K562 (cell line): ENCODE data around the gene CRYBG3. TPM values are rescaled to one million over a fixed set of nuclear protein-coding genes. Genes with fewer than 3 reads are reported as not detected.

Source experiments
- ATAC-seq: fragments of 200-7000 bp; cut with Tn5 transposase; 3 replicates; pipeline ENCODE4 v1.9.1; 2020; ENCODE audit warnings: moderate library complexity
- BruUV-seq: library from RNA; stranded (reverse); fragments of 400-500 nt; replicated peaks from 2 replicates; lab custom pipeline; 2021; lab: Mats Ljungman, UMichigan
- CTCF ChIA-PET: fragments of 300-600 bp; formaldehyde crosslinking; extraction: SDS; loops from one replicate; lab custom pipeline; 2021; ENCODE audit warnings: low intra/inter-chr PET ratio; lab: Yijun Ruan, JAX
- POLR2A ChIA-PET: fragments of 300-600, 350-650 bp; sonication (Branson Sonifier 250); formaldehyde crosslinking; extraction: SDS; loops from one replicate; lab custom pipeline; 2021; ENCODE audit warnings: antibody characterized with exemption, inconsistent platforms; lab: Yijun Ruan, JAX
- DNase-seq, 4 experiments: peaks; one replicate each; pipeline versions ENCODE4 v3.0.0 to v3.0.0-alpha.2; 2011 to 2018; ENCODE audit warnings: low spot score in 3 of 4, mixed read lengths in 3 of 4; ENCODE audit errors: extremely low read depth in 1 of 4
- FAIRE-seq: peaks from 2 replicates; lab custom pipeline; 2011; peaks lifted over from hg19 to GRCh38; lab: Jason Lieb, UNC
- H2AFZ ChIP-seq: 2 replicates; pipeline ENCODE4 v1.6.0; 2011; ENCODE audit warnings: low read depth, low read length, control low read depth, inconsistent platforms
- H3K27ac ChIP-seq: fragments of 200-600 bp; 3 replicates; pipeline ENCODE4 v1.8.0; 2011; ENCODE audit warnings: low read depth, mild to moderate bottlenecking, control low read depth, inconsistent platforms, low read length, moderate library complexity, mixed read lengths; ENCODE audit errors: extremely low read depth
- H3K27me3 ChIP-seq, 2 experiments: fragments of 300-600 bp in 1 of 2; 2 replicates in 1 of 2; 3 replicates in 1 of 2; pipeline versions ENCODE4 v1.6.0 to v1.8.0; 2011; ENCODE audit warnings: inconsistent platforms in 2 of 2, low read length in 2 of 2, mild to moderate bottlenecking in 1 of 2, mixed read lengths in 1 of 2, moderate library complexity in 1 of 2; ENCODE audit not compliant: control insufficient read depth in 2 of 2, insufficient read depth in 2 of 2
- H3K36me3 ChIP-seq: fragments of 300-600 bp; 3 replicates; pipeline ENCODE4 v1.8.0; 2011; ENCODE audit warnings: mild to moderate bottlenecking, low read length, inconsistent platforms; ENCODE audit not compliant: control insufficient read depth, insufficient read depth
- H3K4me1 ChIP-seq, 2 experiments: fragments of 200-600 bp in 1 of 2; replicated peaks in 1 of 2; 2 replicates in 1 of 2; 3 replicates in 1 of 2; pipeline versions ENCODE4 v1.5.1 to v1.8.0; 2011; ENCODE audit warnings: inconsistent platforms in 2 of 2, low read length in 2 of 2, mild to moderate bottlenecking in 1 of 2, mixed read lengths in 1 of 2, moderate library complexity in 1 of 2; ENCODE audit not compliant: control insufficient read depth in 2 of 2, insufficient read depth in 2 of 2
- H3K4me2 ChIP-seq: 2 replicates; pipeline ENCODE4 v1.6.1; 2011; ENCODE audit warnings: low read length, control low read depth, inconsistent platforms, mixed read lengths; ENCODE audit not compliant: insufficient read depth
- H3K4me3 ChIP-seq: fragments of 200-600 bp; sonication (generic), shearing (Covaris generic); 2 replicates; pipeline ENCODE4 v1.5.1; 2016; ENCODE audit warnings: control low read depth, inconsistent platforms
- H3K79me2 ChIP-seq: fragments of 200-600 bp; 3 replicates; pipeline ENCODE4 v1.8.0; 2011; ENCODE audit warnings: low read length, inconsistent platforms; ENCODE audit not compliant: control insufficient read depth, insufficient read depth
- H3K9ac ChIP-seq, 2 experiments: 2 replicates each; pipeline versions ENCODE4 v1.6.0 to v1.6.1; 2011; ENCODE audit warnings: low read depth in 2 of 2, low read length in 2 of 2, control low read depth in 1 of 2, inconsistent platforms in 1 of 2, mild to moderate bottlenecking in 1 of 2, mixed read lengths in 1 of 2; ENCODE audit not compliant: insufficient read depth in 1 of 2
- H3K9me1 ChIP-seq: one replicate; pipeline ENCODE4 v1.6.0; 2011; ENCODE audit warnings: inconsistent platforms, mild to moderate bottlenecking, low read length, moderate library complexity; ENCODE audit not compliant: control insufficient read depth, insufficient read depth
- H3K9me3 ChIP-seq: replicated peaks from 2 replicates; pipeline ENCODE4 v1.5.1; 2011; ENCODE audit warnings: low read depth, low read length, inconsistent platforms; ENCODE audit not compliant: control insufficient read depth, insufficient read depth
- H4K20me1 ChIP-seq: replicated peaks from 2 replicates; pipeline ENCODE4 v1.6.1; 2011; ENCODE audit warnings: low read length, inconsistent platforms, mixed read lengths; ENCODE audit not compliant: control insufficient read depth, insufficient read depth
- ARNT ChIP-seq, 2 experiments: fragments of 450-650 bp; IDR thresholded peaks; 2 replicates each; pipeline ENCODE4 v1.6.1; 2016; ENCODE audit warnings: mild to moderate bottlenecking in 1 of 2
- POLR2G ChIP-seq: fragments of 200-400 bp; formaldehyde crosslinking; IDR thresholded peaks from 2 replicates; pipeline ENCODE4 v1.6.1; 2017; ENCODE audit warnings: low read depth, mild to moderate bottlenecking, antibody characterized with exemption, low read length, moderate library complexity
- RAD21 ChIP-seq, 2 experiments: fragments of 250-450 bp in 1 of 2; fragments of 450-650 bp in 1 of 2; sonication (Bioruptor Pico) in 1 of 2; formaldehyde crosslinking in 1 of 2; IDR thresholded peaks in 1 of 2; conservative IDR thresholded peaks in 1 of 2; 2 replicates each; pipeline versions ENCODE4 v1.4.0 to v1.8.0; 2020 to 2022; ENCODE audit warnings: mild to moderate bottlenecking in 2 of 2, moderate library complexity in 1 of 2
- SRF ChIP-seq, 2 experiments: fragments of 250-450, 450-650 bp in 1 of 2; sonication (Bioruptor Pico) in 1 of 2; sonication (generic) in 1 of 2; formaldehyde crosslinking; IDR thresholded peaks; 2 replicates each; pipeline versions ENCODE4 v1.5.0 to v1.5.1; 2020 to 2022; ENCODE audit warnings: mild to moderate bottlenecking in 1 of 2, missing genetic modification reagents in 1 of 2
- TCF7 ChIP-seq: sonication (generic); IDR thresholded peaks from 2 replicates; pipeline ENCODE4 v1.6.1; 2016; ENCODE audit warnings: antibody characterized with exemption, borderline replicate concordance
- TGIF2 ChIP-seq: sonication (generic); formaldehyde crosslinking; IDR thresholded peaks from 2 replicates; pipeline ENCODE4 v1.8.1; 2022; ENCODE audit warnings: mild to moderate bottlenecking, missing genetic modification reagents, moderate library complexity
- WGBS: fragments of 100-300 bp; shearing (Covaris generic); methylation state at CpG from one replicate; pipeline ENCODE4 v1.1.6; 2016; ENCODE audit warnings: low coverage, mixed read lengths; ENCODE audit not compliant: insufficient coverage; ENCODE audit errors: missing lambda C conversion rate; 5-methylcytosine and 5-hydroxymethylcytosine counted together
- in situ Hi-C: fragments of 300-500 bp; cut with MboI; formaldehyde crosslinking; loops from 4 replicates; pipeline ENCODE4 v1.15.0; 2018; ENCODE audit warnings: inconsistent platforms, mixed read lengths
- intact Hi-C: fragments of 100-400 bp; cut with micrococcal nuclease; formaldehyde crosslinking; loops from 2 replicates; pipeline ENCODE4 v1.14.2; 2022
- polyA plus RNA-seq, 8 experiments: library from polyadenylated mRNA; depleted of rRNA in 4 of 8; stranded (reverse) in 5 of 8; unstranded in 3 of 8; fragments of >200 nt; fragmentation: Nextera tagmentation in 2 of 8; fragmentation: Illumina TruSeq in 1 of 8; extraction: Ambion mirVana in 2 of 8; extraction: Trizol in 1 of 8; gene quantifications; 2 replicates each; pipeline versions ENCODE4 v1.2.1 to v1.2.3, GENCODE V29; 2011 to 2014; ENCODE audit warnings: inconsistent platforms in 1 of 8, missing spikeins in 1 of 8
- total RNA-seq, 7 experiments: library from RNA; depleted of rRNA in 6 of 7; stranded (reverse); fragments of >200 nt in 6 of 7; fragmentation: Illumina TruSeq in 2 of 7; extraction: Trizol in 2 of 7; gene quantifications; 2 replicates each; pipeline versions ENCODE4 v1.2.1 to v1.2.3, GENCODE V29; 2011 to 2021; ENCODE audit warnings: low replicate concordance in 1 of 7
- TF ChIP-seq, protein P1 (sequence below), 3 experiments: IDR thresholded peaks in 2 of 3; conservative IDR thresholded peaks in 1 of 3; 2 replicates each; pipeline ENCODE4 v1.5.1; 2011 to 2012; ENCODE audit warnings: low read length in 3 of 3, mild to moderate bottlenecking in 3 of 3, control low read depth in 2 of 3, improper control_type of control experiment in 1 of 3, inconsistent platforms in 1 of 3, low read depth in 1 of 3, mixed read lengths in 1 of 3, moderate library complexity in 1 of 3; ENCODE audit not compliant: insufficient read depth in 2 of 3
- TF ChIP-seq, protein P2 (sequence below), 2 experiments: IDR thresholded peaks; 2 replicates each; pipeline ENCODE4 v1.6.1; 2011; ENCODE audit warnings: borderline replicate concordance in 1 of 2, control low read depth in 1 of 2, low read depth in 1 of 2, low read length in 1 of 2, mild to moderate bottlenecking in 1 of 2, mixed read lengths in 1 of 2, moderate library complexity in 1 of 2; ENCODE audit not compliant: insufficient read depth in 1 of 2, insufficient read length in 1 of 2, poor library complexity in 1 of 2, severe bottlenecking in 1 of 2; ENCODE audit errors: extremely low read depth in 1 of 2

Gene CRYBG3
- total and polyA plus RNA-seq, 9 of the 15 experiments (the other 6 are each of a cell fraction or from before 2014, with no cell fraction given) = 0.08 to 0.72 (median 0.18) TPM

DNA sequence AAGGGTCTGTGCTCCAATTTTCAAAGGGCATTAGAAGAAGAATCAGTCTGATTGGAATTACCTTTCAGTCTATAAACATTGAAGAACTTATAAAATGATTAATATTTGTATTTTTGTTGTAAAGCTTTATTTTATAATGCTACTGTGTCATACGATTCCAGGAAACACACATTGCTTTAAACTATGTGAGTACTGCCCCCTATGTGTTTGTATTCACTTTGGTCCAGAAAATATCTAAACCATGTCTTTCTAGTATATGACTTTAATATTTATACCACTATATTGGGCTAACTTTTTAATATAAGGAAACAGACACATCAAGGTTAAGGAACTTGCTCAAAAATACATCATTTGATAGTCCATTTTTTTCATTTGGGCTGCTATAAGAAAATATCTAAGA, 153.7 kb downstream of the CRYBG3 start (continued):
- TF ChIP-seq, protein P1, sequence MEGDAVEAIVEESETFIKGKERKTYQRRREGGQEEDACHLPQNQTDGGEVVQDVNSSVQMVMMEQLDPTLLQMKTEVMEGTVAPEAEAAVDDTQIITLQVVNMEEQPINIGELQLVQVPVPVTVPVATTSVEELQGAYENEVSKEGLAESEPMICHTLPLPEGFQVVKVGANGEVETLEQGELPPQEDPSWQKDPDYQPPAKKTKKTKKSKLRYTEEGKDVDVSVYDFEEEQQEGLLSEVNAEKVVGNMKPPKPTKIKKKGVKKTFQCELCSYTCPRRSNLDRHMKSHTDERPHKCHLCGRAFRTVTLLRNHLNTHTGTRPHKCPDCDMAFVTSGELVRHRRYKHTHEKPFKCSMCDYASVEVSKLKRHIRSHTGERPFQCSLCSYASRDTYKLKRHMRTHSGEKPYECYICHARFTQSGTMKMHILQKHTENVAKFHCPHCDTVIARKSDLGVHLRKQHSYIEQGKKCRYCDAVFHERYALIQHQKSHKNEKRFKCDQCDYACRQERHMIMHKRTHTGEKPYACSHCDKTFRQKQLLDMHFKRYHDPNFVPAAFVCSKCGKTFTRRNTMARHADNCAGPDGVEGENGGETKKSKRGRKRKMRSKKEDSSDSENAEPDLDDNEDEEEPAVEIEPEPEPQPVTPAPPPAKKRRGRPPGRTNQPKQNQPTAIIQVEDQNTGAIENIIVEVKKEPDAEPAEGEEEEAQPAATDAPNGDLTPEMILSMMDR (IDR thresholded peaks at IDR 0.05 in 2 of 3, conservative IDR thresholded peaks at IDR 0.05 in 1 of 3; ENCODE audit: insufficient read depth in 2 of 3, low read depth in 1 of 3, low read length in 3 of 3) = peak in 1 of 3 experiments; percentile 27; a peak in 2 of 6 replicates
- no peak for TF ChIP-seq SRF (CRISPR knock-in tag; IDR thresholded peaks at IDR 0.05)
- peak in 1 of 2 experiments; percentile 30; a peak in 1 of 4 replicates for TF ChIP-seq RAD21 (CRISPR knock-in tag; conservative IDR thresholded peaks at IDR 0.05 in 1 of 2, IDR thresholded peaks at IDR 0.05 in 1 of 2)
- TF ChIP-seq ARNT (IDR thresholded peaks at IDR 0.05) = no peak

DNA sequence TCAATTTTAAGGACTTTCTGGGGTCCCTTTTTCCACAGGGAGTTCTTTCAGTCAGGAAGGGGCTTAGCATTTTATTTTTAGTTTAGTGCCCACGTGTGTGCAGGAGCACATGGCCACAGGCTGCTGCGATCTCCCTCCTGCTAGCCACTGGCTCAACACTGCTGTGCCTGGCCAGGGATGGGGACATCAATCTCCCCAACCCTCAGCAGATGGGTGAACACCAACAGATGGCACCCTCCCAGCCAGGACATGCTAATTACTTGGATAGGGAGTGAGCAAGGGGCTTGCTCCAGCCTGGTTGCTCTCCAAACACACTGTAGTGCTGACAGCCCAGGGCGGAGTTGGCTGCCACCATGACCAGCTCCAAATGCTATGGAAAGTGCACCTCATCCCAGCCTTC, 157.8 kb downstream of the CRYBG3 start:
- ChIA-PET POLR2A (no interaction called here), CTCF (no interaction called here)
- FAIRE-seq (no peak), DNase-seq (no peak), ATAC-seq (no peak)
- no peaks in the 10 kb centered on the region for H4K20me1 ChIP-seq
- in situ Hi-C loops = no loop called here
- intact Hi-C loops = loop anchor here (5.0 kb wide), 2 partner anchors 38 to 187 kb away; no protein-coding TSS in a partner anchor
- 25% methylated on average over 3 of the region's 3 CpGs for WGBS
- H3K4me2 ChIP-seq = no peak overlapping the region
- no peaks in the 10 kb centered on the region for H3K36me3 ChIP-seq
- no peaks in the 10 kb centered on the region for H3K9me3 ChIP-seq
- no peak overlapping the region for H3K27ac ChIP-seq
- H3K4me1 ChIP-seq = no peaks in the 10 kb centered on the region; a peak in 1 of 5 replicates
- H2AFZ ChIP-seq = no peak overlapping the region
- H3K27me3 ChIP-seq = no peaks in the 10 kb centered on the region
- no peaks in the 10 kb centered on the region for H3K9me1 ChIP-seq
- H3K79me2 ChIP-seq = no peaks in the 10 kb centered on the region
- H3K4me3 ChIP-seq = no peak overlapping the region
- no TSS peak for BruUV-seq
- H3K9ac ChIP-seq = no peak overlapping the region
- TF ChIP-seq TGIF2 (CRISPR knock-in tag) (no peak), POLR2G (no peak), TCF7 (no peak)
- TF ChIP-seq, protein P2, sequence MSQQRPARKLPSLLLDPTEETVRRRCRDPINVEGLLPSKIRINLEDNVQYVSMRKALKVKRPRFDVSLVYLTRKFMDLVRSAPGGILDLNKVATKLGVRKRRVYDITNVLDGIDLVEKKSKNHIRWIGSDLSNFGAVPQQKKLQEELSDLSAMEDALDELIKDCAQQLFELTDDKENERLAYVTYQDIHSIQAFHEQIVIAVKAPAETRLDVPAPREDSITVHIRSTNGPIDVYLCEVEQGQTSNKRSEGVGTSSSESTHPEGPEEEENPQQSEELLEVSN (IDR thresholded peaks at IDR 0.05; ENCODE audit: borderline replicate concordance in 1 of 2, extremely low read depth in 1 of 2, insufficient read depth in 1 of 2, insufficient read length in 1 of 2, low read depth in 1 of 2, low read length in 1 of 2, poor library complexity in 1 of 2, severe bottlenecking in 1 of 2) = peak in 1 of 2 experiments; percentile 76
